GM10847 (cell line): Measurements from ENCODE around the gene AKNAD1.

ENCODE experiments used
- POLR2A ChIP-seq: IDR thresholded peaks from 2 replicates; pipeline ENCODE4 v1.6.1; 2011; ENCODE audit not compliant: insufficient read length; ENCODE audit errors: extremely low read depth

AKNAD1 gene

DNA sequence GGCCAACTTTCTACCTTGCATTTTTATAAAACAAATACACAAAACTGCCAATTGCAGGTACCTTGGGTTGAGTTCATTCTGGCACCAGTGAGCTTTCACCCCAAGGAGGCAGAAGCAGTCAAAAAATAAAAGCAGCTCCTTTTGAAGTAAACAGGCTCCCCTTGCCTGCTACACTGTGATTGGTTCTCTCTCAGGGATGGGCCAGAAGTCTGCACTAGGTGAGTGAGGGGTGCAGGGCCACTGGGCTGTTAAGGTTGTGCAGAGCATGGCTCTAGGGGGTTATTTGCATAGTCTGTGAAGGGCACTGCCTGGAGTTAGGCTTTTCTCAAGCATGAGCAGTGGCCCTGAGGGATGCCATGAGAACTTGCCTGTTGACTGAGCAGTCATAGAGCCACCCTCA is 39.1 kb downstream of the AKNAD1 start:
- TF ChIP-seq POLR2A = no peak

DNA sequence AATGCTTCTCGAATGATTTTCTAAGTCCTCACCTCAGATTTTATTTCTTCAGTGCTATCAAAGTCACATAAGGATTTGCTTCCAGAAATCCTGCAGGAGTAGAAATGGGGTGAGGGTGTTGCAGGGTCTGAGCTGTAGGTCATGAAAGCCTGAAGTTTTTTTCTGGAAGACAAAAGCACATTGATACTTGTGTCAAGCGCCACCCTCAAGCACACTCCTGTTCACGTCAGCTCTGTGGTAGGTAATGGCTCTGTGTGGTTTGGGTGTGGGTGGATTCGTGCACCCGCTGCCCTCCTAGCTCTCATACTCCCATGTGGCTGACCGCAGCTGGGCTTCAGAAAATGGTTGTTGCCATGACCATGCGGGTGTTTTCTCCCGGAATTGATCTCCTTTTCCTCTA is 39.9 kb downstream of the AKNAD1 start:
- no peak for TF ChIP-seq POLR2A

DNA sequence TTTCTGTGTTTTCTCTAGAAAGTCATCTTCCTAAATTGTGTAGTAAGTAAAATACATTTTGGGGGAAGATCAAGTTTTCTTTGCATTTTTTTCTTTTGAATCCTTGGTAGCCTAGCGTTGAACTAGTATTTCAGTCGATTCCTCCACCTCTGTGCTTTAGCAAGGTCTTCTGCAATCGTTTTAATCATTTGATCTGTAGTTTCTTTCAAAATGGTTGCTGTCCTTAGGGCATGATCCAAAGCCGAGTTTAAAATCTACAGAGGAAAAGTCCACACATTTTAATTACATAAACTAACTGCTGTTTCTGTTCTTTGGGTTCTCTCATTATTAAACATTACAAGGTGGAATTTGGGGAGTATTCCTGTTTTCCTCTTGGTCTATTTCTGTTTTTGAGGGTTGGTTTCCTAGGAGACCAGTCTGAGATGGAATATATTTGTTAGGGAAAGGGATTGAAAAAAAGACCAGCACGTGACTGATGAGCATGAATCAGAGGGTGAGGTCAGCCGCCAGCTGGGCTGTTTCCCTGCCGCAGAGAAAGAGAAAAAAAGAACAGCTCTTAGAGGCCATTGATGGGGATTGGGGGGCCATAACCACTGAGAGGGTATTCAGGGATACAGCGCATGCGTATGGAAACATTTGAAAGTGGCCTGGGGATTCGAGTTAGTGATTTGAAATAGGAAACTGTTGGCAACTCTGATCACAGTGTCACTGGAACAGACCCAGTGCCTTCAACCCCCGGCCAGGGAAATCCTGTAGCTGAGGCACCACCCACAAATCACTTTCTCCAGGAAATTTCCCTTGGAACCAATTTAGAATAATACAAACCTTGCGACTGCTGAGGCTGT is 40.6 kb downstream of the AKNAD1 start:
- TF ChIP-seq POLR2A = no peak

GRCh38 chr1:108815566-108815965 is 41.3 kb downstream of the AKNAD1 start:
- no peak for TF ChIP-seq POLR2A

DNA sequence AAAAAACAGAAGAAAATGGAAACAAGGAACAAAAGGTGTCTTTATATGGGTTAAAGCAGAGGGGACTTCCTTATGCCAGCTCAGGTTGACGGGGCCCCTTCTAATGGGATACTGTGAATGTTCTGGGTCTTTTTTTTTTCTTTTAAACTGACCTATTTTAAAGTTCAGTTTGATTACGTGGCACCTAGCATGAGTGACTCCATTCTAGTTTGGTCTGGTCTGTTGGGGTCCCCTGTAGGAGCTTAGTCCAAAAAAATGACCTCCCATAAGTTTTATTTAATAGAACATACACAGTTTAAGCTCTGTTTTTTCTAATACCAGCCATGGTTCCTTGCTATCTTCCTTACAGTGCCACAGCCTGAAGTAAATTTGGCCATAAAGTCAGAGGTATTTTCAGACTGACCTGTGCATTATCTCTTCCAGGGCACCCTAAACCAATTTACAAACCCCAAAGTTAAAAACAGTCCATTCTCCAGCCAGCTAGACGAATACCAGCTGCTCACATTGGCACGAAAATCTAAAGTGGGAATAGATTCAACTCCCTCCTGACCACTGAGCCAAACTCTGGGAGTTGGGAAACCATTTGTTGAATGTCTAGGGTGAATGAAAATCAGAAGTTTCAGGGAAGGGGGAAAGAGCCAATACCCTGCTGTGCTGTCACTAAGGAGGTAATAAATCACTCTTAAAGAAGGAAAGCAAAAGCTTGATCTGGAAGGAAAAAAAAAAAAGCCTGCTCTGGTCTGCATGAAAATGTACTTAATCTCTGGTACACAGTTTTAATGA is 42.4 kb downstream of the AKNAD1 start:
- TF ChIP-seq POLR2A = no peak

GRCh38 chr1:108813326-108813725 is 43.6 kb downstream of the AKNAD1 start:
- TF ChIP-seq POLR2A = no peak

DNA sequence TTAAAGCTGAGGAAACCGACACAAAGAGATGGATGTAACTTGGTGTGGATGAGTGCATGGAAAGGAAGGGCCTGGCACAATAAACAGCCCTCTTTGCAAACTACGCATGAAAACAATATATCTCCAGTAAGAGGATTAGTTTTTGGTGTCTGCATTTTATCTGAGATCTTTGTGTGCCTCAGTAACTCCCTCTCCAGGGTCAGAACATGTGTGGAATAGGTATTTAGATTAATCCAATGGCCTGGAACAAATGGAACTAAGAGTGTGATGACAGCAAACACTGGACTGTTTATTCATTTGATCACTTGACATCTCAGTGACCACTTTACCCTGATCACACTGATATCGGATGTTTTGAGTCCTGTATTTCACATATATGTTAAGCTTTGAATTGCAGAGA is 45.3 kb downstream of the AKNAD1 start:
- no peak for TF ChIP-seq POLR2A

DNA sequence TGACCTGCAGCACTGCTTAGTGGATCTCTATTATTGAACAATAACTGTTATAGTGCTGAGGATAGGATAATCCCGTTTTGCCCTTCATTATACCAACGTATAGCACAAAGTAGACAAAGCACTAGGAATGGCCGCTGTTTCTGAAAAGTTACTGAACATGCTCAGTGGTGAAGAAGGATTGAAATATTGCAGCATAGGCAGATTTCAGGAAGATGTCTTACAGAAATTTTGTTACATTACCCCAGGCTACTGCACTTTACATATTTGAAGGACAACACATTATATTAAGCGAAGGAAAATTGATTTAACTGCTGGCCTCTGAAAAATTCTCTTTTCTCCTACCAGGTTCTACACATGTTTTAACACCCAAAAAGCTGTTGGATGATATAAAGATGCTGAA is 48.5 kb downstream of the AKNAD1 start:
- TF ChIP-seq POLR2A = no peak

DNA sequence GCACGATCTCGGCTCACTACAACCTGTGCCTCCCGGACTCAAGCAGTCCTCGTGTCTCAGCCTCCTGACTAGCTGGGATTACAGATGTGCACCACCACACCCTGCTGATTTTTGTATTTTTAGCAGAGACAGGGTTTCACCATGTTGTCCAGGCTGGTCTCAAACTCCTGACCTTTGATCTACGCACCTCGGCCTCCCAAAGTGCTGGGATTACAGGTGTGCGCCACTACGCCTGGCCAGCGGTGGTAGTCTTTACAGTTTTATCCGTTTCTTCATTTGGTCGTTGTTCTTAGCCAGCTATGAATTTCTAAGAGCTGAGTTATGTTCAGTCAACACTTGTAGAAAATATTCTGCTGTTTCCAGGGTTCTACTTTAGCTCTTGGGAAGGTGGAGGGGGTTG is 53.3 kb downstream of the AKNAD1 start:
- no peak for TF ChIP-seq POLR2A

DNA sequence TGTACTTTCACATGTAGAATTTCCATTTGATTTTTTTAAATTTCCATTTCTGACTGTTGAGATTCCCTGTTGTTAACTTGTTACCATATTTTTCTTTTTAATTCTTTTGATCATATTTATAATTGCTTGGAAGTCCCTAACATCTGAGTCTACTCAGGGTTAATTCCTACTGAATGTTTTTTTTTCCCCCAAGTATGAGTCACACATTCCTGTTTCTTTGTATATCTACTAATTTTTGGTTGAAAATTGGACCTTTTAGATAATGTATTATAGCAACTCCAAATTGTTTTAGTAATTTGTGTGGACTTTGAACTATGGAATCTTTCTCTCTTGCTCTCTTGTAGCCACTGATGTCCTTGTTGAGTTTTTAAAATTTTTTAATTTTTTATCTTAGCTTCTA is 55.8 kb downstream of the AKNAD1 start:
- no peak for TF ChIP-seq POLR2A

DNA sequence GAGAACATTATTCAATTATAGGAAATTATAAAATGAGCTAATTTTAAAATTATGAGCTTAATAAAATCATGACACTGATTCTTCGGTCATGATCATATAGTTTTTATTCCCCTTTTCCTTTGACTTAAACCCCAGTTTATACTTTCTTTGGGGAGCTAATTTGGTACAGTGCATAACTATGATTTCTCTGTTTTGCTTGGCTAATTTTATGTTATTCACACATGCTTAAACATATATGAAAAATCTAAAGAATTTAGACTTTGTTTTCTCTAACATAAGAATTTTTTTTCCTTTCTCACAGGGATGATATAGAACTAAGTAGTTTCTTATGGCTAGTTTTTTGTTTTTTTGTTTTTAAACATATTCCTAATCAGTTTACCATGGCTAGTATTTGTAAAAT is 57.9 kb downstream of the AKNAD1 start:
- no peak for TF ChIP-seq POLR2A

DNA sequence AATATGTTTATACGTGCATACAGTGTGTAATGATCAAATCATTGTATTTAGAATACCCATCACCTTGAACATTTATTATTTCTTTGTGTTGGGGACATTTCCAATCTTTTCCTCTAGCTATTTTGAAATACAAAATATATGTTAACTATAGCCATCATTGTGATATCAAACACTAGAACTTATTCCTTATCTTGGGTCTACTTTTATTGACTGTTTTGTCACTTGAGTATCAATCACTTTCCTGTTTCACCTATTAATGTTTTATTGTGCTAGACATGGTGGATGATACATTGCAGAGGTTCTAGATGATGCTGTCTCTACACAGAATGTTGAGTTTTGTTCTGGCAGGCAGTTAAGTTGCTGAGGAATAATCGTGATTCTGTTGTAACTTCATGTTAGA is 64.5 kb downstream of the AKNAD1 start:
- TF ChIP-seq POLR2A = no peak

DNA sequence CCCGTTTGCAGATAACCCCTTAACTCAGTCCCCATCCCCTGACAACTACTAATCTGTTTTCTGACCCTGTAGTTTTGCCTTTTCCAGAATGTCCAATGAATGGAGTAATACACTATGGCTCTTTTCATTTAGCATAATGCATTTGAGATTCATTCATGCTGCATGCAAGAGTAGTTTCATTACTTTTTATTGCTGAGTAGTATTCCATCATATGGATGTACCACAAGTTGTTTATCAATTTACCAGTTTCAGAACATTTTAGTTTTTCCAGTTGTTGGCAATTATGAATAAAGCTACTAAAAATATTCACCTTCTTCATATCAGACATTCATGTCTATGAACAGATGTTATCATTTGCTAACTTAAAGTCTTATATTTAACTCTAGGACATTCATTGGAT is 65.1 kb downstream of the AKNAD1 start:
- no peak for TF ChIP-seq POLR2A

GRCh38 chr1:108785880-108786279 is 71.0 kb downstream of the AKNAD1 start:
- TF ChIP-seq POLR2A = no peak

DNA sequence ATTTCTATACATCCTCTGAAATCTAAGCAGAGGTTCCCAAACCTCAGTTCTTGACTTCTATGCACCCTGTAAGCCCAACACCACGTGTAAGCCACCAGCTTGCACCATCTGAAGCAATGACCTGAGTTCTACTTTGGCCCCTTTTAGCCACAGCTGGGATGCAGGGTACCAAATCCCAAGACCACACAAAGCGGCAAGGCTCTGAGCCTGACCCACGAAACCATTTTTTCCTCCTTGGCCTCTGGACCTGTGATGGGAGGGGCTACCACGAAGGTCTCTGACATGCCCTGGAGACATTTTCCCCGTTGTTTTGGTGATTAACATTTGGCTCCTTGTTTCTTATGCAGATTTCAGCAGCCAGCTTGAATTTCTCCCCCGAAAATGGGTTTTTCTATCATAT is 71.6 kb downstream of the AKNAD1 start:
- no peak for TF ChIP-seq POLR2A

- TF ChIP-seq POLR2A = no peak
These were observed 75.8 kb downstream of the AKNAD1 start for GRCh38 chr1:108780937-108781574.
